Left colon (tissue), 2 donors: ENCODE measurements around the gene COX4I2. TPM values are rescaled to one million over a fixed set of nuclear protein-coding genes. Genes with fewer than 3 reads are reported as not detected.

Source experiments
- ATAC-seq: fragments of 200-7000 bp; cut with Tn5 transposase; one replicate; pipeline ENCODE4 v1.9.1; 2020; ENCODE audit warnings: mild to moderate bottlenecking, moderate library complexity
- DNase-seq, 2 donors: peaks; one replicate each; pipeline ENCODE4 v3.0.0-alpha.2; 2020
- intact Hi-C, 2 donors: fragments of 100-400 bp; cut with DNase I in 1 of 2; cut with micrococcal nuclease in 1 of 2; formaldehyde crosslinking; loops; one replicate each; pipeline versions ENCODE4 v1.11.2 to v1.14.0; 2022; cut with DNase I, micrococcal nuclease
- microRNA-seq, 2 donors: library from miRNA; unstranded; fragments of <30 nt; microRNA quantifications; one replicate each; pipeline versions ENCODE4 v1.1.0 to v1.2.0, GENCODE V29; 2020
- total RNA-seq, 2 donors: library from RNA; stranded (reverse); fragmentation: NEBNext Ultra II Directional; extraction: Animal tissue kit (Norgen Biotek cat#: 25700); gene quantifications; one replicate each; pipeline ENCODE4 v1.2.1, GENCODE V29; 2021
- donor health status: DM: no; HTN: no; CAD: no.
- donor health status: DM: yes; HTN: yes; CAD: no.

The COX4I2 gene
- total RNA-seq, 2 donors from 2014 or later: 0.67 TPM; not detected in 1

GRCh38 chr20:31684153-31685015 lies 46.7 kb downstream of the COX4I2 start:
- no peak for DNase-seq
- no peak for ATAC-seq
- intact Hi-C loops: no loop called here

- peak; percentile 91 for ATAC-seq
- intact Hi-C loops: no loop called here
- DNase-seq: no peak
Measured at GRCh38 chr20:31685853-31686643, 48.3 kb downstream of the COX4I2 start.

GRCh38 chr20:31687777-31688176 lies 50.1 kb downstream of the COX4I2 start:
- DNase-seq: no peak
- intact Hi-C loops: no loop called here
- ATAC-seq: no peak

- intact Hi-C loops: no loop called here
- no peak for ATAC-seq
Measured at GRCh38 chr20:31689141-31689540, 51.4 kb downstream of the COX4I2 start.

GRCh38 chr20:31690124-31690666 lies 52.5 kb downstream of the COX4I2 start:
- ATAC-seq: no peak
- DNase-seq: no peak
- intact Hi-C loops: no loop called here

More at GRCh38 chr20:31689141-31689540, 51.4 kb downstream of the COX4I2 start:
- no peak for DNase-seq

GRCh38 chr20:31691646-31692275 lies 54.0 kb downstream of the COX4I2 start:
- intact Hi-C loops: no loop called here
- DNase-seq (no peak), ATAC-seq (no peak)

GRCh38 chr20:31693402-31693801 lies 55.7 kb downstream of the COX4I2 start:
- intact Hi-C loops: no loop called here
- no peak for ATAC-seq
- no peak for DNase-seq

- ATAC-seq (no peak), DNase-seq (peak in 1 of 2 donors; percentile 30)
- intact Hi-C loops: no loop called here
Measured at GRCh38 chr20:31693987-31694661, 56.4 kb downstream of the COX4I2 start.

Small RNA genes within 50 kb of the gene (microRNA-seq; reads per million reads assigned to microRNA genes)
- 0 to 0.53 reads per million in 2 donors for gene MIR3193

Other genes starting within 250 kb of the COX4I2 start
- gene DEFB119, start 247.3 kb upstream of the COX4I2 start, total RNA-seq: not detected
- not detected for gene DEFB121, start 231.7 kb upstream of the COX4I2 start, total RNA-seq
- not detected for gene DEFB123, start 197.3 kb upstream of the COX4I2 start, total RNA-seq
- not detected for gene DEFB124, start 162.8 kb upstream of the COX4I2 start, total RNA-seq
- gene REM1, start 162.6 kb upstream of the COX4I2 start, total RNA-seq: under 1 TPM; 0.27 to 0.81 TPM
- 100 to 1,000 TPM; 122 to 135 TPM for gene HM13, start 123.5 kb upstream of the COX4I2 start, total RNA-seq
- 100 to 1,000 TPM; 298 to 363 TPM for gene ID1, start 32.6 kb upstream of the COX4I2 start, total RNA-seq
- gene BCL2L1, start 85.0 kb downstream of the COX4I2 start, total RNA-seq: 10 to 100 TPM; 84.8 to 89.0 TPM
- 10 to 100 TPM in 1 of 2 donors, 1 to 10 TPM in 1; 7.4 to 15.8 TPM for gene TPX2, start 101.4 kb downstream of the COX4I2 start, total RNA-seq
- under 1 TPM in 1 of 2 donors, not detected in 1; 0.08 TPM for gene MYLK2, start 181.4 kb downstream of the COX4I2 start, total RNA-seq
- under 1 TPM; 0.45 to 0.52 TPM for gene FOXS1, start 207.7 kb downstream of the COX4I2 start, total RNA-seq
- under 1 TPM; 0.27 to 0.78 TPM for gene DUSP15, start 232.6 kb downstream of the COX4I2 start, total RNA-seq
- under 1 TPM in 1 of 2 donors, not detected in 1; 0.14 TPM for gene TTLL9, start 232.7 kb downstream of the COX4I2 start, total RNA-seq